ENCODE measurements around the gene SPATA33. TPM values are rescaled to one million over a fixed set of nuclear protein-coding genes. Genes with fewer than 3 reads are reported as not detected.
A peak's percentile ranks its signal among the peaks of the same experiment; 100 is the strongest.

The SPATA33 gene
- total RNA-seq, 6 experiments from 2014 or later = 1.8 to 5.0 (median 3.3) TPM

GRCh38 chr16:89709166-89709565, 51.5 kb downstream of the SPATA33 start:
- Histone ChIP-seq H3K9me3 (no peaks in the 10 kb centered on the region), H3K36me3 (no peaks in the 10 kb centered on the region), H3K4me3 (no peak overlapping the region), H3K4me1 (peaks cover 0 to 6% (median 0%) of the 10 kb centered on the region in 4 donors), H3K27me3 (no peaks in the 10 kb centered on the region), H3K27ac (no peak overlapping the region)
- TF ChIP-seq CTCF (IDR thresholded peaks at IDR 0.05) (no peak), POLR2A (IDR thresholded peaks at IDR 0.05) (no peak)
- DNase-seq (no peak), ATAC-seq (no peak)
- intact Hi-C loops (cut with DNase I) = loop anchor here (10.0 kb wide), 2 partner anchors 86 to 166 kb away; partner anchors contain the start of gene TCF25 (in 1 of the 2)
- WGBS (ENCODE audit: insufficient coverage, low coverage, low lambda C conversion rate, missing lambda C conversion rate) = 92% methylated on average over 4 of the region's 10 CpGs

GRCh38 chr16:89709716-89710432, 52.2 kb downstream of the SPATA33 start:
- DNase-seq = no peak
- intact Hi-C loops (cut with DNase I) = loop anchor here (5.0 to 10.0 kb wide), 3 partner anchors 85 to 165 kb away; partner anchors contain the start of gene TCF25 (in 1 of the 2)
- Histone ChIP-seq H3K9me3 (no peaks in the 10 kb centered on the region), H3K27me3 (no peaks in the 10 kb centered on the region), H3K4me3 (no peak overlapping the region), H3K4me1 (peaks cover 0 to 6% (median 0%) of the 10 kb centered on the region in 4 donors), H3K27ac (no peak overlapping the region), H3K36me3 (no peaks in the 10 kb centered on the region)
- no peak for ATAC-seq
- no peak for TF ChIP-seq CTCF (IDR thresholded peaks at IDR 0.05)
- no peak for TF ChIP-seq POLR2A (IDR thresholded peaks at IDR 0.05)
- WGBS (ENCODE audit: insufficient coverage, low coverage, low lambda C conversion rate, missing lambda C conversion rate) = 90% methylated on average over 2 of the region's 19 CpGs

- H3K36me3 ChIP-seq = no peaks in the 10 kb centered on the region
- ATAC-seq = no peak
- H3K4me1 ChIP-seq = peaks cover 0 to 6% (median 0%) of the 10 kb centered on the region in 4 donors
- intact Hi-C loops (cut with DNase I) = loop anchor here in 1 of 2 donors (5.0 kb wide), 1 partner anchor 86 kb away; no protein-coding TSS in a partner anchor
- H3K9me3 ChIP-seq = no peaks in the 10 kb centered on the region
- no peak for DNase-seq
- WGBS (ENCODE audit: insufficient coverage, low coverage, low lambda C conversion rate, missing lambda C conversion rate) = 73% methylated on average over 3 of the region's 63 CpGs
- H3K27ac ChIP-seq = no peak overlapping the region
- H3K27me3 ChIP-seq = no peaks in the 10 kb centered on the region
- no peak overlapping the region for H3K4me3 ChIP-seq
- TF ChIP-seq CTCF (IDR thresholded peaks at IDR 0.05) (no peak), POLR2A (IDR thresholded peaks at IDR 0.05) (no peak)
Observed at GRCh38 chr16:89710709-89711564, 53.3 kb downstream of the SPATA33 start.

- peaks cover 0 to 6% (median 0%) of the 10 kb centered on the region in 4 donors for H3K4me1 ChIP-seq
- WGBS (ENCODE audit: insufficient coverage, low coverage, low lambda C conversion rate, missing lambda C conversion rate) = 11% methylated on average over 8 of the region's 48 CpGs
- DNase-seq (peak in 1 of 3 donors; percentile 61), ATAC-seq (peak; percentile 65 to 85 (median 78))
- intact Hi-C loops (cut with DNase I) = loop anchor here in 1 of 2 donors (5.0 kb wide), 1 partner anchor 86 kb away; no protein-coding TSS in a partner anchor
- H3K4me3 ChIP-seq = peak overlapping the region in 2 of 3 donors; percentile 31 to 54
- H3K27ac ChIP-seq = no peak overlapping the region
- H3K9me3 ChIP-seq = no peaks in the 10 kb centered on the region
- H3K36me3 ChIP-seq = no peaks in the 10 kb centered on the region
- no peak for TF ChIP-seq CTCF (IDR thresholded peaks at IDR 0.05)
- no peaks in the 10 kb centered on the region for H3K27me3 ChIP-seq
Observed at GRCh38 chr16:89711601-89712273, 54.1 kb downstream of the SPATA33 start.

Data from right lobe of liver (tissue), 6 donors.